IPS-NIHi11 (cell line): Measurements from ENCODE around the gene ARHGAP5.

Source experiments
- DNase-seq: peaks from one replicate; pipeline ENCODE4 v3.0.0; 2012; ENCODE audit warnings: mixed read lengths, low spot score

Gene ARHGAP5

GRCh38 chr14:32171469-32171868 is 94.4 kb downstream of the ARHGAP5 start:
- no peak for DNase-seq

- DNase-seq: no peak
Observed at GRCh38 chr14:32183151-32184058, 106.3 kb downstream of the ARHGAP5 start.

- DNase-seq: no peak
Observed at GRCh38 chr14:32185097-32185496, 108.0 kb downstream of the ARHGAP5 start.

- no peak for DNase-seq
Observed at GRCh38 chr14:32186248-32186647, 109.1 kb downstream of the ARHGAP5 start.

GRCh38 chr14:32189811-32190210 is 112.7 kb downstream of the ARHGAP5 start:
- DNase-seq: no peak

- no peak for DNase-seq
Observed at GRCh38 chr14:32190673-32191072, 113.6 kb downstream of the ARHGAP5 start.

- DNase-seq: no peak
Observed at GRCh38 chr14:32192712-32193373, 115.7 kb downstream of the ARHGAP5 start.

GRCh38 chr14:32193532-32193931 is 116.4 kb downstream of the ARHGAP5 start:
- DNase-seq: no peak

- DNase-seq: no peak
Observed at GRCh38 chr14:32195636-32196035, 118.5 kb downstream of the ARHGAP5 start.

- no peak for DNase-seq
Observed at GRCh38 chr14:32197919-32198318, 120.8 kb downstream of the ARHGAP5 start.

- DNase-seq: no peak
Observed at GRCh38 chr14:32200368-32201192, 123.5 kb downstream of the ARHGAP5 start.

- peak; percentile 90 for DNase-seq
Observed at GRCh38 chr14:32201193-32201815, 124.2 kb downstream of the ARHGAP5 start.

- DNase-seq: no peak
Observed at GRCh38 chr14:32201816-32202490, 124.8 kb downstream of the ARHGAP5 start, which contains the start of gene RNU6-7. Gene RNU6-7, plus strand, starts transcription at chr14:32202045.

GRCh38 chr14:32202491-32202997 is 125.4 kb downstream of the ARHGAP5 start:
- DNase-seq: no peak

- DNase-seq: peak; percentile 89
Observed at GRCh38 chr14:32202998-32203882, 126.1 kb downstream of the ARHGAP5 start, which contains the start of gene RNU6-8. Gene RNU6-8, minus strand, starts transcription at chr14:32203269.

- DNase-seq: no peak
Observed at GRCh38 chr14:32203928-32204357, 126.8 kb downstream of the ARHGAP5 start.

GRCh38 chr14:32205554-32205953 is 128.4 kb downstream of the ARHGAP5 start:
- DNase-seq: no peak

GRCh38 chr14:32205984-32206383 is 128.9 kb downstream of the ARHGAP5 start:
- DNase-seq: no peak

- no peak for DNase-seq
Observed at GRCh38 chr14:32206552-32206951, 129.4 kb downstream of the ARHGAP5 start.

- no peak for DNase-seq
Observed at GRCh38 chr14:32208490-32208889, 131.4 kb downstream of the ARHGAP5 start.
